HepG2 (cell line): ENCODE data around the gene LMAN2L. TPM values are rescaled to one million over a fixed set of nuclear protein-coding genes. Genes with fewer than 3 reads are reported as not detected.

Source experiments
- EZH2 ChIP-seq: conservative IDR thresholded peaks from 2 replicates; pipeline ENCODE4 v1.6.1; 2012; ENCODE audit warnings: mild to moderate bottlenecking, low read depth, low read length, moderate library complexity
- HIVEP1 ChIP-seq: sonication (generic); formaldehyde crosslinking; IDR thresholded peaks from 2 replicates; pipeline ENCODE4 v1.4.0; 2020; ENCODE audit warnings: mild to moderate bottlenecking, missing genetic modification reagents
- IKZF4 ChIP-seq: sonication (generic); formaldehyde crosslinking; IDR thresholded peaks from 2 replicates; pipeline ENCODE4 v1.5.1; 2020; ENCODE audit warnings: borderline replicate concordance, mild to moderate bottlenecking, low read depth, missing genetic modification reagents; ENCODE audit errors: not compliant biosample characterization
- JUNB ChIP-seq: sonication (generic); formaldehyde crosslinking; IDR thresholded peaks from 2 replicates; pipeline ENCODE4 v1.8.0; 2022; ENCODE audit warnings: missing genetic modification reagents, mild to moderate bottlenecking, borderline replicate concordance
- MATR3 ChIP-seq: sonication (generic); formaldehyde crosslinking; IDR thresholded peaks from 2 replicates; pipeline ENCODE4 v1.4.0; 2020; ENCODE audit warnings: missing genetic modification reagents
- MBD4 ChIP-seq: IDR thresholded peaks from 2 replicates; pipeline ENCODE4 v1.6.1; 2012; ENCODE audit warnings: low read length, inconsistent platforms, borderline replicate concordance
- NFE2 ChIP-seq: sonication (generic); formaldehyde crosslinking; IDR thresholded peaks from 2 replicates; pipeline ENCODE4 v1.4.0; 2020; ENCODE audit warnings: missing genetic modification reagents
- NR2F2 ChIP-seq: IDR thresholded peaks from 2 replicates; pipeline ENCODE4 v1.6.1; 2012; ENCODE audit warnings: low read depth, inconsistent platforms, borderline replicate concordance
- REL ChIP-seq: sonication (generic); formaldehyde crosslinking; conservative IDR thresholded peaks from 2 replicates; pipeline ENCODE4 v1.8.0; 2022; ENCODE audit warnings: mild to moderate bottlenecking, missing genetic modification reagents, moderate library complexity
- SIN3A ChIP-seq: IDR thresholded peaks from 2 replicates; pipeline ENCODE4 v1.6.1; 2011; ENCODE audit warnings: low read depth, mild to moderate bottlenecking, control low read depth, low read length, borderline replicate concordance
- TCF12 ChIP-seq, 2 experiments: fragments of 450-650 bp in 1 of 2; sonication (generic) in 1 of 2; formaldehyde crosslinking in 1 of 2; IDR thresholded peaks; 2 replicates each; pipeline versions ENCODE4 v1.6.1 to v1.8.0; 2017 to 2022; ENCODE audit warnings: antibody characterized with exemption in 1 of 2, mild to moderate bottlenecking in 1 of 2, missing genetic modification reagents in 1 of 2, moderate library complexity in 1 of 2
- ZNF430 ChIP-seq: sonication (generic); formaldehyde crosslinking; IDR thresholded peaks from 2 replicates; pipeline ENCODE4 v1.9.0; 2021; ENCODE audit warnings: mild to moderate bottlenecking, missing genetic modification reagents
- ZNF460 ChIP-seq: sonication (generic); formaldehyde crosslinking; IDR thresholded peaks from 2 replicates; pipeline ENCODE4 v1.5.1; 2020; ENCODE audit warnings: missing genetic modification reagents, mild to moderate bottlenecking, borderline replicate concordance
- ZNF607 ChIP-seq: sonication (generic); formaldehyde crosslinking; IDR thresholded peaks from 2 replicates; pipeline ENCODE4 v1.5.1; 2020; ENCODE audit warnings: missing genetic modification reagents, mild to moderate bottlenecking, borderline replicate concordance
- polyA plus RNA-seq, 8 experiments: library from polyadenylated mRNA; depleted of rRNA in 3 of 8; stranded (reverse) in 7 of 8; unstranded in 1 of 8; fragments of >200 nt; fragmentation: Illumina TruSeq in 4 of 8; extraction: Trizol in 4 of 8; gene quantifications; 2 replicates each; pipeline versions ENCODE4 v1.2.1 to v1.2.3, GENCODE V29; 2011 to 2016; ENCODE audit warnings: low read depth in 4 of 8, missing spikeins in 1 of 8, mixed read lengths in 1 of 8; ENCODE audit not compliant: insufficient read depth in 1 of 8
- total RNA-seq, 5 experiments: library from RNA; depleted of rRNA; stranded (reverse); fragments of >200 nt; fragmentation: Illumina TruSeq; extraction: Trizol; gene quantifications; 2 replicates each; pipeline ENCODE4 v1.2.3, GENCODE V29; 2016; ENCODE audit warnings: low read depth in 1 of 5
- TF ChIP-seq, protein P1 (sequence below): IDR thresholded peaks from 2 replicates; pipeline ENCODE4 v1.6.1; 2016; ENCODE audit warnings: missing genetic modification reagents, missing compliant biosample characterization
- TF ChIP-seq, protein P2 (sequence below): sonication (generic); formaldehyde crosslinking; IDR thresholded peaks from 2 replicates; pipeline ENCODE4 v1.5.1; 2020; ENCODE audit warnings: missing genetic modification reagents, mild to moderate bottlenecking, borderline replicate concordance
- TF ChIP-seq, protein P3 (sequence below): sonication (generic); formaldehyde crosslinking; IDR thresholded peaks from 2 replicates; pipeline ENCODE4 v1.8.0; 2022; ENCODE audit warnings: missing genetic modification reagents, mild to moderate bottlenecking, moderate library complexity, borderline replicate concordance
- TF ChIP-seq, protein P4 (sequence below): sonication (generic); formaldehyde crosslinking; IDR thresholded peaks from 2 replicates; pipeline ENCODE4 v1.5.0; 2020; ENCODE audit warnings: missing genetic modification reagents
- TF ChIP-seq, protein P5 (sequence below): sonication (generic); formaldehyde crosslinking; IDR thresholded peaks from 2 replicates; pipeline ENCODE4 v1.8.0; 2022; ENCODE audit warnings: low read depth, missing genetic modification reagents
- TF ChIP-seq, protein P6 (sequence below): sonication (generic); formaldehyde crosslinking; conservative IDR thresholded peaks from 2 replicates; pipeline ENCODE4 v1.8.0; 2022; ENCODE audit warnings: mild to moderate bottlenecking, moderate library complexity, missing genetic modification reagents

Gene LMAN2L
- total and polyA plus RNA-seq, 2 of the 13 experiments (the other 11 are each of a cell fraction or from before 2014, with no cell fraction given) = 39.1 to 57.9 TPM

DNA sequence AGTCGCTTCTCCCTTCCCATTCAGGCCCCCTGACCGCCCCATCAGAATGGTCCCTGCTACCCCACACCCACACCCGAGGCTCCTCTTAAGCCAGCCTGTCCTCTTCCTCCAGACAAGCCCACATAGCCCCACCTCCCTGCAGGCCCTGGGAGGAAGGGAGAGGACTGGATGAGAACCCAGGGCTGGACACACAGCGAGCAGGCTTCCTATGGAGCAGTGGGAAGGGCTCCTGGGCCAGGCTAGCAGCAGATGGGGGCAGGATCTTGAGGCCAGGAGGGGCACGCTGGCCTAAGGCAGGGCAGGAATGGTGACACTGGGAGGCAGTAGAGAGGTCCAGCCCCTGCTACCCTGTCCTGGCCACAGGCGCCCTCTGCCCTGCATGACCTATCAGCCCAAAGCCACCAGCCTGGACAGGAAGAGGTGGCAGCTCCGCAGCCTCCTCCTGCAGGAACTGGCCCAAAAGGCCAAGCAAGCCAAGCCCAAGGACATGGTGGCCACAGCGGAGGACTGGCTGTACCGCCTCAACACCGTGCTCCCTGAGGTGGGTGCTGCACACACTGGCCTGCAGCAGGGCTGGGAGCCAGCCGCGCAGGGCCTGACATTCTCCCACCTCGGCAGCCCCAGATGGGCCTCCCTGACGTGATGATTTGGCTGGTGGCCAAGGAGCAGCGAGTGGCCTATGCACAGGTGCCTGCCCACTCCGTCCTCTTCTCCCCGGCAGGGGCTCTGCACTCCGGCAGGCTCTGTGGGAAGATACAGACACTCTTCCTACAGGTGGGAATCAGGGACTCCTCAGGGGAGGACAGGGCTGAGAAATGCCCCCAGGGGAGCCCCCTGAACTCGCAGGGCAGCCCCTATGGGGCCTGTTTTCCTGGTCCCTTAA lies 54.0 kb downstream of the LMAN2L start (continued):
- TF ChIP-seq, protein P1, sequence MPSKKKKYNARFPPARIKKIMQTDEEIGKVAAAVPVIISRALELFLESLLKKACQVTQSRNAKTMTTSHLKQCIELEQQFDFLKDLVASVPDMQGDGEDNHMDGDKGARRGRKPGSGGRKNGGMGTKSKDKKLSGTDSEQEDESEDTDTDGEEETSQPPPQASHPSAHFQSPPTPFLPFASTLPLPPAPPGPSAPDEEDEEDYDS (CRISPR knock-in tag) = 0 out of 2 replicates have a peak, but pooled peaks have one; percentile 41
- TF ChIP-seq ZNF430 (CRISPR knock-in tag) (peak; percentile 29; the same call in 1 of the 2 replicates), NFE2 (CRISPR knock-in tag) (no peak), TCF12 (IDR thresholded peaks at IDR 0.05) (no peak), TCF12 (CRISPR knock-in tag; IDR thresholded peaks at IDR 0.05) (0 out of 2 replicates have a peak, but pooled peaks have one; percentile 36), NR2F2 (no peak), EZH2 (no peak), MBD4 (no peak), SIN3A (no peak), JUNB (CRISPR knock-in tag) (no peak), REL (CRISPR knock-in tag) (no peak), IKZF4 (CRISPR knock-in tag) (no peak), MATR3 (no peak), HIVEP1 (CRISPR knock-in tag) (peak; percentile 67; the same call in 1 of the 2 replicates), ZNF607 (CRISPR knock-in tag) (no peak; the same call in 1 of the 2 replicates), ZNF460 (no peak)
- TF ChIP-seq, protein P2, sequence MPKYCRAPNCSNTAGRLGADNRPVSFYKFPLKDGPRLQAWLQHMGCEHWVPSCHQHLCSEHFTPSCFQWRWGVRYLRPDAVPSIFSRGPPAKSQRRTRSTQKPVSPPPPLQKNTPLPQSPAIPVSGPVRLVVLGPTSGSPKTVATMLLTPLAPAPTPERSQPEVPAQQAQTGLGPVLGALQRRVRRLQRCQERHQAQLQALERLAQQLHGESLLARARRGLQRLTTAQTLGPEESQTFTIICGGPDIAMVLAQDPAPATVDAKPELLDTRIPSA = no peak
- TF ChIP-seq, protein P3, sequence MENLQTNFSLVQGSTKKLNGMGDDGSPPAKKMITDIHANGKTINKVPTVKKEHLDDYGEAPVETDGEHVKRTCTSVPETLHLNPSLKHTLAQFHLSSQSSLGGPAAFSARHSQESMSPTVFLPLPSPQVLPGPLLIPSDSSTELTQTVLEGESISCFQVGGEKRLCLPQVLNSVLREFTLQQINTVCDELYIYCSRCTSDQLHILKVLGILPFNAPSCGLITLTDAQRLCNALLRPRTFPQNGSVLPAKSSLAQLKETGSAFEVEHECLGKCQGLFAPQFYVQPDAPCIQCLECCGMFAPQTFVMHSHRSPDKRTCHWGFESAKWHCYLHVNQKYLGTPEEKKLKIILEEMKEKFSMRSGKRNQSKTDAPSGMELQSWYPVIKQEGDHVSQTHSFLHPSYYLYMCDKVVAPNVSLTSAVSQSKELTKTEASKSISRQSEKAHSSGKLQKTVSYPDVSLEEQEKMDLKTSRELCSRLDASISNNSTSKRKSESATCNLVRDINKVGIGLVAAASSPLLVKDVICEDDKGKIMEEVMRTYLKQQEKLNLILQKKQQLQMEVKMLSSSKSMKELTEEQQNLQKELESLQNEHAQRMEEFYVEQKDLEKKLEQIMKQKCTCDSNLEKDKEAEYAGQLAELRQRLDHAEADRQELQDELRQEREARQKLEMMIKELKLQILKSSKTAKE (CRISPR knock-in tag) = no peak
- TF ChIP-seq, protein P4, sequence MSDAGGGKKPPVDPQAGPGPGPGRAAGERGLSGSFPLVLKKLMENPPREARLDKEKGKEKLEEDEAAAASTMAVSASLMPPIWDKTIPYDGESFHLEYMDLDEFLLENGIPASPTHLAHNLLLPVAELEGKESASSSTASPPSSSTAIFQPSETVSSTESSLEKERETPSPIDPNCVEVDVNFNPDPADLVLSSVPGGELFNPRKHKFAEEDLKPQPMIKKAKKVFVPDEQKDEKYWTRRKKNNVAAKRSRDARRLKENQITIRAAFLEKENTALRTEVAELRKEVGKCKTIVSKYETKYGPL (CRISPR knock-in tag) = no peak
- TF ChIP-seq, protein P5, sequence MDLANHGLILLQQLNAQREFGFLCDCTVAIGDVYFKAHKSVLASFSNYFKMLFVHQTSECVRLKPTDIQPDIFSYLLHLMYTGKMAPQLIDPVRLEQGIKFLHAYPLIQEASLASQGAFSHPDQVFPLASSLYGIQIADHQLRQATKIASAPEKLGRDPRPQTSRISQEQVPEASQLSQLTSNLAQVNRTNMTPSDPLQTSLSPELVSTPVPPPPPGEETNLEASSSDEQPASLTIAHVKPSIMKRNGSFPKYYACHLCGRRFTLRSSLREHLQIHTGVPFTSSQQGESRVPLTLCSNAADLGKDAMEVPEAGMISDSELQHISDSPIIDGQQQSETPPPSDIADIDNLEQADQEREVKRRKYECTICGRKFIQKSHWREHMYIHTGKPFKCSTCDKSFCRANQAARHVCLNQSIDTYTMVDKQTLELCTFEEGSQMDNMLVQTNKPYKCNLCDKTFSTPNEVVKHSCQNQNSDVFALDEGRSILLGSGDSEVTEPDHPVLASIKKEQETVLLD (CRISPR knock-in tag) = no peak
- TF ChIP-seq, protein P6, sequence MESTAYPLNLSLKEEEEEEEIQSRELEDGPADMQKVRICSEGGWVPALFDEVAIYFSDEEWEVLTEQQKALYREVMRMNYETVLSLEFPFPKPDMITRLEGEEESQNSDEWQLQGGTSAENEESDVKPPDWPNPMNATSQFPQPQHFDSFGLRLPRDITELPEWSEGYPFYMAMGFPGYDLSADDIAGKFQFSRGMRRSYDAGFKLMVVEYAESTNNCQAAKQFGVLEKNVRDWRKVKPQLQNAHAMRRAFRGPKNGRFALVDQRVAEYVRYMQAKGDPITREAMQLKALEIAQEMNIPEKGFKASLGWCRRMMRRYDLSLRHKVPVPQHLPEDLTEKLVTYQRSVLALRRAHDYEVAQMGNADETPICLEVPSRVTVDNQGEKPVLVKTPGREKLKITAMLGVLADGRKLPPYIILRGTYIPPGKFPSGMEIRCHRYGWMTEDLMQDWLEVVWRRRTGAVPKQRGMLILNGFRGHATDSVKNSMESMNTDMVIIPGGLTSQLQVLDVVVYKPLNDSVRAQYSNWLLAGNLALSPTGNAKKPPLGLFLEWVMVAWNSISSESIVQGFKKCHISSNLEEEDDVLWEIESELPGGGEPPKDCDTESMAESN = no peak
